Activated naive CD4-positive, alpha-beta T cell treated with anti-CD3 and anti-CD28 coated beads, Interleukin-2, amount 50 U/mL, for 24 hours (primary cell): ENCODE measurements around the gene TYW5.
A peak's percentile ranks its signal among the peaks of the same experiment; 100 is the strongest.

Experiments used
- H3K27ac Mint-ChIP-seq: one replicate; pipeline ENCODE4 v1.8.0; 2021; ENCODE audit warnings: mild to moderate bottlenecking, mixed read lengths
- H3K27me3 Mint-ChIP-seq: one replicate; pipeline ENCODE4 v1.8.0; 2021; ENCODE audit warnings: mixed read lengths
- H3K36me3 Mint-ChIP-seq: one replicate; pipeline ENCODE4 v1.8.0; 2021; ENCODE audit warnings: mixed read lengths
- H3K4me1 Mint-ChIP-seq: one replicate; pipeline ENCODE4 v1.8.0; 2021; ENCODE audit warnings: mixed read lengths
- H3K4me3 Mint-ChIP-seq: one replicate; pipeline ENCODE4 v1.8.0; 2021; ENCODE audit warnings: mild to moderate bottlenecking, mixed read lengths
- H3K9me3 Mint-ChIP-seq: one replicate; pipeline ENCODE4 v1.8.0; 2021; ENCODE audit warnings: mixed read lengths

The TYW5 gene

DNA sequence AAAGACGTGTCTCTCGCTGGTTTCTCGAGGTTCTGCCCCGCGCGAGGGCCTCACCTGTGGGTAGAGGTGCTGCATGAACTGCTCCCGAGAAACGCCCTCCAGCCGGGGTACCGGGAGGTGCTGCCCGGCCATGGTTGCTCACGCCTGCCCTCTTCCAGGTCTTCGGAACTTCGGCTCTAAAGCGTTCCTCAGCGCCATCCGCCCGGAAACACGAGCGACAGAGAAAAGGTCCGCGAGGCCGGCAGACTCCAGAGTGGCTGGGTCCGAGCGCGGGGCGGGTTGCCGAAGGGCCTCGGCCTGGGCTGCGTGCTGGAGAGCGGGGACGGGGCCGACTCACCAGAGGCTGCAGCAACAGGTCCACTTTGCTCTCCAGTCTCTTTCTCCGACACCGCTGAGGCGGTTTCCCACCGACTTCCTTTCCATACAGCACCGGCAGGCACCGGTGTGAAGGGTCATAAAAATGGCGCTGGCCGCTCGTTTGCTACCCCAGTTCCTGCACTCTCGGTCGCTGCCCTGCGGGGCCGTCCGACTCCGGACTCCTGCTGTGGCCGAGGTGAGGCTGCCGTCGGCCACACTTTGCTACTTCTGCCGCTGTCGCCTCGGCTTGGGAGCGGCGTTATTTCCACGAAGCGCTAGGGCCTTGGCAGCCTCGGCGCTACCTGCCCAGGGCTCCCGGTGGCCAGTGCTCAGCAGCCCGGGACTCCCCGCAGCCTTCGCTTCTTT is at the start of gene TYW5, which contains the start of gene MAIP1:
Gene TYW5, minus strand, starts transcription at position 153 of the 723 bp plus-strand sequence. Its CDS starts 21 bp downstream, at position 132.
Gene MAIP1, plus strand, starts transcription at position 244 of the 723 bp plus-strand sequence. Its CDS starts 217 bp downstream, at position 461.
- Mint-ChIP-seq H3K4me1 (peaks cover 53% of the 10 kb centered on the region), H3K27me3 (no peaks in the 10 kb centered on the region), H3K36me3 (peaks cover 3% of the 10 kb centered on the region), H3K4me3 (peak within 1 kb of the TSS; percentile 99), H3K9me3 (no peaks in the 10 kb centered on the region), H3K27ac (peak within 1 kb of the TSS; percentile 95)

- Mint-ChIP-seq H3K9me3 (peaks cover 5% of the 10 kb centered on the region), H3K27ac (no peak overlapping the region), H3K36me3 (no peaks in the 10 kb centered on the region), H3K4me1 (no peaks in the 10 kb centered on the region), H3K27me3 (peaks cover 4% of the 10 kb centered on the region), H3K4me3 (no peak overlapping the region)
Observed at GRCh38 chr2:200003444-200003843, 48.2 kb upstream of the TYW5 start.

DNA sequence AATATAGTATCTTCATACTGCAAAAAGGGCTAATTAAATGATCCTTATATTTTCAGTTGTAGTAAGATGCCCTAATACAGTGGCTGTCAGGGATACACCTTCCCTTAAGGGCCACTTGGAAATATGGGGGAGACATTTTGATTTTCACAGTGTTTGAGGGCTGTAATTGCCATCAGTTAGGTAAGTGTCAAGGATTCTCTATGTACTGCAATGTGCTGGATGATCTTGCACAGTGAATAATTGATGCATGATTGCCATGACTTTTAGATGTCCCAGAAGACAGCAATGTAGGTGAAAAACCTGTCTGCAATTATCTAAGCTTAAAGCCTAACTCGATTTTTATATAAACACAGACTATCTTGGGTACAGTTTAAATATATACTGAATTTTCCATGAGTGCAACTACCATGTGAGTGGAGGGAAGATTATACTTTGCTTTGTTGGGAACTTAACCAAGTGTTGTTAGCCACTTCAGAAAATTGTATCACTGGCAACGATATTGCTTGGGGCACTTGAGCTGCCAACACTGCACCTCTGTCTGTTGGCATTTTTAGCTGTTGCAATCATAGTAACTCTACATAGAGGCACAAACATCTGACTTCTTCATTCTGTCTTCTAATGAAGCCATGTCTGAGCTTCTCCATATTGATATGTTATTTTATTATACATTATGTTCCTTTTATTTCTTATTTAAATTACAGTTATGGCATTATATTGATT is 45.3 kb upstream of the TYW5 start:
- H3K36me3 Mint-ChIP-seq, result no peaks in the 10 kb centered on the region

DNA sequence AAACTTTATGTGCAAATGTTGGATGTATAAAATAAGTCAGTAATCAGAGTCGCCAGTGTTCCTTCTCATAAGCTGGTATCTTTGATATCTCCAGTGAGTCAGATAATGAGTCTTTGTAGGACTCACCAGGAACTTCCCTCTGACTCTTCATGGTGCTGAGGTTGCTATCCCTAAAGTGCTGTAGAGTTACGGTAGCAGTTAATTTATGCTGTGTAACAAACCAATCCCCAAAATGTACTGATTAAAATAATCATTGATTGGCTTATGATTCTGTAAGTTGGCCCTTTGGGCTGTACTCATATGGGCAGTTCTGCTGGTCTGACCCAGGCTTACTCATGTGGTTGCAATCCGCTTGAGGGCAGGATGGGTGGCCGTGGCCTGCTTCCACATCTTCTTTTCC is 43.9 kb upstream of the TYW5 start:
- no peaks in the 10 kb centered on the region for H3K4me1 Mint-ChIP-seq
- no peaks in the 10 kb centered on the region for H3K36me3 Mint-ChIP-seq
- H3K4me3 Mint-ChIP-seq, result no peak overlapping the region
- H3K27me3 Mint-ChIP-seq, result peaks cover 1% of the 10 kb centered on the region
- H3K27ac Mint-ChIP-seq, result no peak overlapping the region
- no peaks in the 10 kb centered on the region for H3K9me3 Mint-ChIP-seq

More for the DNA sequence above, 45.3 kb upstream of the TYW5 start:
- Mint-ChIP-seq H3K9me3 (peaks cover 5% of the 10 kb centered on the region), H3K27ac (no peak overlapping the region), H3K27me3 (peaks cover 4% of the 10 kb centered on the region), H3K4me1 (no peaks in the 10 kb centered on the region), H3K4me3 (no peak overlapping the region)

GRCh38 chr2:199997296-199997695 is 42.0 kb upstream of the TYW5 start:
- no peaks in the 10 kb centered on the region for H3K9me3 Mint-ChIP-seq
- no peak overlapping the region for H3K4me3 Mint-ChIP-seq
- H3K36me3 Mint-ChIP-seq, result no peaks in the 10 kb centered on the region
- H3K27ac Mint-ChIP-seq, result no peak overlapping the region
- H3K27me3 Mint-ChIP-seq, result no peaks in the 10 kb centered on the region
- no peaks in the 10 kb centered on the region for H3K4me1 Mint-ChIP-seq

DNA sequence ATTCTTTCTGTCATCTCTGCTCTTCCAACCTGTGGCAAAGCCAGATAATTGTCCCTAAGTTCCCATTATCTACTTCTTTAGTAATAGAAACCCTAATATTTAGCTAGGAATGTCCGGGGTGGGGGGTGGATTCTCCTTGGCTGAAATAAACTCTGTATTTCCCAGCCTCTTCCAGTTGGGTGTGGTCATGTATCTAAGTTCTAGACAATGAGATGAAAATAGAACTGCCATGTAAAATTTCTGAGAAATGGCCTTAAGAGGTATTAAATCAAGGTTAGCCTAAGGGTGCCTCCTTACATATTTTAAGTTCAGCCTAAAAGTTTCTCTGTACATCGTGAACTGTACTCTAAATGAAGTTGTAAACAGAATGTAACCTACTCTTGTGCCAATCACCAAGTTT is 39.6 kb upstream of the TYW5 start:
- H3K4me3 Mint-ChIP-seq, result no peak overlapping the region
- no peak overlapping the region for H3K27ac Mint-ChIP-seq
- H3K4me1 Mint-ChIP-seq, result no peaks in the 10 kb centered on the region
- H3K27me3 Mint-ChIP-seq, result no peaks in the 10 kb centered on the region
- H3K9me3 Mint-ChIP-seq, result no peaks in the 10 kb centered on the region
- H3K36me3 Mint-ChIP-seq, result no peaks in the 10 kb centered on the region

GRCh38 chr2:199994371-199994770 is 39.1 kb upstream of the TYW5 start:
- Mint-ChIP-seq H3K27ac (no peak overlapping the region), H3K27me3 (no peaks in the 10 kb centered on the region), H3K4me3 (no peak overlapping the region), H3K36me3 (no peaks in the 10 kb centered on the region), H3K4me1 (no peaks in the 10 kb centered on the region), H3K9me3 (no peaks in the 10 kb centered on the region)

DNA sequence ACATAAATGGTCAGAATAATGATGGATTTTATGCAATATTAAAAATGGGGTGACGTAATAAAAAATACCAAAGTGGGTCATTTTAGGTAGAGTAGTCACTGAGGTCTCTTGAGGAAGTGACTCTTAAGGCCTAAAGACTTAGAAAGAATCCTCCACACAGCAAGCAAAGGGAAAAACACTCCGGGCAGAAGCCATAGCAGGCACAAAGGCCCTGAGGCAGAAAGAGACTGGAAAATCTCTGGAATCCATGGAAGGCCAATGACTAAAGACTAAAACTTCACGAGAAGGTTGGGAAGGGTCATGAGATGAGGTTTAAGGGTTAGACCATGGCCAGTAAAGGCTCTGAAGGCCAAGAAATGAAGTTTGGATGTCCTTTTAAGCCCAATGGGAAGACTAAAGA is 37.0 kb upstream of the TYW5 start:
- Mint-ChIP-seq H3K4me1 (no peaks in the 10 kb centered on the region), H3K36me3 (no peaks in the 10 kb centered on the region), H3K27ac (no peak overlapping the region), H3K4me3 (no peak overlapping the region), H3K9me3 (no peaks in the 10 kb centered on the region), H3K27me3 (no peaks in the 10 kb centered on the region)

- Mint-ChIP-seq H3K9me3 (no peaks in the 10 kb centered on the region), H3K36me3 (no peaks in the 10 kb centered on the region), H3K4me1 (no peaks in the 10 kb centered on the region), H3K4me3 (no peak overlapping the region), H3K27ac (no peak overlapping the region), H3K27me3 (no peaks in the 10 kb centered on the region)
Observed at GRCh38 chr2:199991691-199992090, 36.4 kb upstream of the TYW5 start.

DNA sequence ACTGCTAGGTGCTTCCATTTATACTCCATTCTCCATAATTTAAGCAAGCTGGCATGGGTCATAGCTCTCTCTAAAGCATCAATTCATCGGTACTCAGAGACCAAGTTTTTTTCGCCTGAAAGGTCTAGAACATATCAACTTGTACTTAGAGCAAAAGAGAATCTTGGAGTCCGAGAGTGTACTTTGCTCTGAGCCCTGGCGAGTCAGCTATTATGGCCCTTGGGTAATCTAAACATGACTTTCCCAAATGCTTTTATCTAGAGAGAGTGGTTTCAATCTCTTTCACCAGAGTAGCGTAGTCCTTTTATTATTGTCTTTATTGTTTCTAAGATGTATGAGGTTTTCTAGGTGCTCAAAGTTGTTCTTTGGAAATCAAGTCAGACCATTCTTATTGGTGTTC is 34.5 kb upstream of the TYW5 start:
- no peaks in the 10 kb centered on the region for H3K9me3 Mint-ChIP-seq
- H3K4me3 Mint-ChIP-seq, result no peak overlapping the region
- H3K4me1 Mint-ChIP-seq, result peaks cover 7% of the 10 kb centered on the region
- no peaks in the 10 kb centered on the region for H3K27me3 Mint-ChIP-seq
- no peak overlapping the region for H3K27ac Mint-ChIP-seq
- H3K36me3 Mint-ChIP-seq, result no peaks in the 10 kb centered on the region

- no peaks in the 10 kb centered on the region for H3K27me3 Mint-ChIP-seq
- no peak overlapping the region for H3K4me3 Mint-ChIP-seq
- peaks cover 7% of the 10 kb centered on the region for H3K4me1 Mint-ChIP-seq
- no peaks in the 10 kb centered on the region for H3K36me3 Mint-ChIP-seq
- H3K27ac Mint-ChIP-seq, result no peak overlapping the region
- H3K9me3 Mint-ChIP-seq, result no peaks in the 10 kb centered on the region
Observed at GRCh38 chr2:199988151-199988550, 32.9 kb upstream of the TYW5 start.

GRCh38 chr2:199987586-199987985 is 32.3 kb upstream of the TYW5 start:
- no peak overlapping the region for H3K4me3 Mint-ChIP-seq
- H3K4me1 Mint-ChIP-seq, result peaks cover 7% of the 10 kb centered on the region
- no peaks in the 10 kb centered on the region for H3K27me3 Mint-ChIP-seq
- no peaks in the 10 kb centered on the region for H3K9me3 Mint-ChIP-seq
- no peaks in the 10 kb centered on the region for H3K36me3 Mint-ChIP-seq
- no peak overlapping the region for H3K27ac Mint-ChIP-seq

DNA sequence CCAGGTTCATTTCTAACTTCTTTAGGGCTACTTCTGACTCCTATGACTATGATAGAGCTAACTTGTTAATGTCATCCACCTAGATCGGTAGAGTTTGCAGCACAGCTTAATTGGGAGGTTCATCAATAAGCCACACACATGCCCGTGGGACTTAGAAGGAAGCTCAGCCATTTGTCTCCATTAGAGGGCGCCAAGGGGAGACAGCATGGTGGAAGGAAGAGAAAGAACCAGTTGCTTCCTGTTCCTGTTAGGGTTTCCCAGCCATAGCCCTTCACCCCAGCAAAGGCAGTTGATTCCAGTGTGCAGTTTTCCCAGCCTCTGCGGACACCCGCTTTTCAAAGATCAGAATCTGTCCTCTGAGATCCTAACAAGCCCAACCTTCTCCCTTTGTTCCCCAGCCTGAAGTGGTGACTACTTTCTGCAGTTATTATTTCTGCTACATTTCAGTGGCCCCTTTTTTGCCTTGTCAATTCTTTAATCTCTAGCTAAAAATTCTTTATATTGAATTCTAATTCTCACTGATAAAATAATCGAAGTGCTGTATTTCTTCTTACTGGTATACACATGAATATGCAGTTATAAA is 30.4 kb upstream of the TYW5 start:
- Mint-ChIP-seq H3K4me1 (peaks cover 7% of the 10 kb centered on the region), H3K36me3 (no peaks in the 10 kb centered on the region), H3K27ac (no peak overlapping the region), H3K4me3 (no peak overlapping the region), H3K9me3 (no peaks in the 10 kb centered on the region), H3K27me3 (no peaks in the 10 kb centered on the region)

GRCh38 chr2:199984755-199985154 is 29.5 kb upstream of the TYW5 start:
- H3K4me1 Mint-ChIP-seq, result peaks cover 7% of the 10 kb centered on the region
- no peak overlapping the region for H3K4me3 Mint-ChIP-seq
- no peaks in the 10 kb centered on the region for H3K9me3 Mint-ChIP-seq
- H3K27me3 Mint-ChIP-seq, result no peaks in the 10 kb centered on the region
- no peak overlapping the region for H3K27ac Mint-ChIP-seq
- no peaks in the 10 kb centered on the region for H3K36me3 Mint-ChIP-seq

- Mint-ChIP-seq H3K4me3 (no peak overlapping the region), H3K9me3 (no peaks in the 10 kb centered on the region), H3K36me3 (no peaks in the 10 kb centered on the region), H3K27me3 (no peaks in the 10 kb centered on the region), H3K4me1 (peaks cover 7% of the 10 kb centered on the region), H3K27ac (no peak overlapping the region)
Observed at GRCh38 chr2:199984159-199984558, 28.9 kb upstream of the TYW5 start.

- peaks cover 7% of the 10 kb centered on the region for H3K4me1 Mint-ChIP-seq
- no peak overlapping the region for H3K27ac Mint-ChIP-seq
- no peaks in the 10 kb centered on the region for H3K9me3 Mint-ChIP-seq
- no peaks in the 10 kb centered on the region for H3K36me3 Mint-ChIP-seq
- H3K4me3 Mint-ChIP-seq, result no peak overlapping the region
- no peaks in the 10 kb centered on the region for H3K27me3 Mint-ChIP-seq
Observed at GRCh38 chr2:199983534-199983933, 28.2 kb upstream of the TYW5 start.
